ENCODE measurements around the gene DYDC1. TPM values are rescaled to one million over a fixed set of nuclear protein-coding genes. Genes with fewer than 3 reads are reported as not detected.

The DYDC1 gene
- total RNA-seq, 1 donor from 2014 or later, result not detected

DNA sequence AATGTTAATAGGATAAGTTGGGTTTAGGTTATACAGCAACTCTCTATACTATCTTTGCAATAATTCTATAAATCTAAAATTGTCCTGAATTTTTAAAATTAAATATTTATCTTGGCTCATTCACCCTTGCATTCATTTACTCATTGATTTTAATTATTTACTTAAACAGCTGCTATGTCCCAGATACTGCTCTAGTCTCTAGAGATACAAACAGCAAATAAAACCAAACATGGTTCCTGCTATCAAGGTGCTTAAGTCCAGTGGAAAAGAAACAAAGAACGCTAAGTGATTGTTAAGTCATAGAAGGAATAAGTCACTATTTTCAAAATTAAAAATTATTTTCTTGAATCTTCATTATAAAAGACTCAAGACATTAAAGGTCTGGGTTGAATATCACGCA lies 37.2 kb downstream of the DYDC1 start:
- TF ChIP-seq EZH2 (IDR thresholded peaks at IDR 0.05; ENCODE audit: insufficient read depth, low read length) (no peak), CTCF (IDR thresholded peaks at IDR 0.05; ENCODE audit: insufficient read depth, low read depth, low read length) (no peak)
- H3K9ac ChIP-seq (ENCODE audit: low read length), result no peak overlapping the region
- H4K20me1 ChIP-seq (ENCODE audit: insufficient read depth, low read length), result no peaks in the 10 kb centered on the region
- H3K27me3 Mint-ChIP-seq (ENCODE audit: low read depth, unreplicated experiment), result no peaks in the 10 kb centered on the region
- H2AFZ ChIP-seq (ENCODE audit: low read depth, low read length), result no peak overlapping the region
- H3K36me3 ChIP-seq (ENCODE audit: insufficient read depth, low read length), result no peaks in the 10 kb centered on the region
- peaks cover 18% of the 10 kb centered on the region for H3K4me1 Mint-ChIP-seq (ENCODE audit: low read depth, unreplicated experiment)
- H3K27ac ChIP-seq (ENCODE audit: low read depth, low read length), result no peak overlapping the region
- DNase-seq (ENCODE audit: low read depth) (no peak), FAIRE-seq (no peak)
- no peak overlapping the region for H3K4me3 ChIP-seq (ENCODE audit: insufficient read depth, low read depth, low read length)
- no peaks in the 10 kb centered on the region for H3K4me1 ChIP-seq (ENCODE audit: insufficient read depth, low read length)
- no peak overlapping the region for H3K4me2 ChIP-seq (ENCODE audit: low read length)
- H3K36me3 Mint-ChIP-seq (ENCODE audit: low read depth, unreplicated experiment), result no peaks in the 10 kb centered on the region
- peaks cover 2% of the 10 kb centered on the region for H3K9me3 Mint-ChIP-seq (ENCODE audit: unreplicated experiment)
- H3K79me2 ChIP-seq (ENCODE audit: insufficient read depth, low read length), result no peaks in the 10 kb centered on the region
- H3K27me3 ChIP-seq (ENCODE audit: insufficient read depth, low read length), result no peaks in the 10 kb centered on the region
- H3K27ac Mint-ChIP-seq (ENCODE audit: unreplicated experiment), result no peak overlapping the region
- H3K9me3 ChIP-seq (ENCODE audit: insufficient read depth, low read depth, low read length), result no peaks in the 10 kb centered on the region
- H3K4me3 Mint-ChIP-seq (ENCODE audit: unreplicated experiment), result no peak overlapping the region

DNA sequence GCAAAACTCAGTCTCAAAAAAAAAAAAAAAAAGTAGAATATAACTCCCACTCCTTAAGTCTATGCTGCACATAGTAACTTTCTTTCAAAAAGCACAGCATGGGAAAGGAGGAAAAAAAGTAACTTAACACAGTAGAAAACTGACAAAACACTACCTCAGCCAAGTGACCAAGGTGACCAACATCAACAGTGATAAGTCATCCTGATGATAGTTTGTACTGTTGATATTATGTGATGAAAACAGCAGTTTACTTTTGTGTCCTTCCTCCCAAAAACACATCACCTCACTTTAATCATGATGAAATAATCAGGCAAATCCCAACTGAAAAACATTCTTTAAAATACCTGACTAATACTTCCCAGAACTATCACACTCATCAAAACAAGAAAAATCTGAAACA lies 37.8 kb downstream of the DYDC1 start:
- Histone ChIP-seq H3K27me3 (ENCODE audit: insufficient read depth, low read length) (no peaks in the 10 kb centered on the region), H3K4me1 (ENCODE audit: insufficient read depth, low read length) (no peaks in the 10 kb centered on the region), H2AFZ (ENCODE audit: low read depth, low read length) (no peak overlapping the region), H3K27ac (ENCODE audit: low read depth, low read length) (no peak overlapping the region), H3K79me2 (ENCODE audit: insufficient read depth, low read length) (no peaks in the 10 kb centered on the region), H3K4me3 (ENCODE audit: insufficient read depth, low read depth, low read length) (no peak overlapping the region), H3K4me2 (ENCODE audit: low read length) (no peak overlapping the region), H4K20me1 (ENCODE audit: insufficient read depth, low read length) (no peaks in the 10 kb centered on the region), H3K9me3 (ENCODE audit: insufficient read depth, low read depth, low read length) (no peaks in the 10 kb centered on the region), H3K36me3 (ENCODE audit: insufficient read depth, low read length) (no peaks in the 10 kb centered on the region), H3K9ac (ENCODE audit: low read length) (no peak overlapping the region)
- no peak overlapping the region for H3K27ac Mint-ChIP-seq (ENCODE audit: unreplicated experiment)
- TF ChIP-seq EZH2 (IDR thresholded peaks at IDR 0.05; ENCODE audit: insufficient read depth, low read length), result no peak
- no peak for TF ChIP-seq CTCF (IDR thresholded peaks at IDR 0.05; ENCODE audit: insufficient read depth, low read depth, low read length)
- FAIRE-seq, result no peak
- H3K4me1 Mint-ChIP-seq (ENCODE audit: low read depth, unreplicated experiment), result peaks cover 12% of the 10 kb centered on the region
- H3K36me3 Mint-ChIP-seq (ENCODE audit: low read depth, unreplicated experiment), result no peaks in the 10 kb centered on the region
- DNase-seq (ENCODE audit: low read depth), result no peak
- no peaks in the 10 kb centered on the region for H3K27me3 Mint-ChIP-seq (ENCODE audit: low read depth, unreplicated experiment)
- no peak overlapping the region for H3K4me3 Mint-ChIP-seq (ENCODE audit: unreplicated experiment)
- H3K9me3 Mint-ChIP-seq (ENCODE audit: unreplicated experiment), result peaks cover 2% of the 10 kb centered on the region

- no peak for FAIRE-seq
These were observed 41.2 kb downstream of the DYDC1 start for GRCh38 chr10:80315391-80315790.

More at GRCh38 chr10:80315391-80315790, 41.2 kb downstream of the DYDC1 start:
- no peak overlapping the region for H3K27ac ChIP-seq (ENCODE audit: low read depth, low read length)
- Mint-ChIP-seq H3K36me3 (ENCODE audit: low read depth, unreplicated experiment) (no peaks in the 10 kb centered on the region), H3K27me3 (ENCODE audit: low read depth, unreplicated experiment) (no peaks in the 10 kb centered on the region), H3K4me1 (ENCODE audit: low read depth, unreplicated experiment) (no peaks in the 10 kb centered on the region), H3K27ac (ENCODE audit: unreplicated experiment) (no peak overlapping the region), H3K9me3 (ENCODE audit: unreplicated experiment) (peaks cover 10% of the 10 kb centered on the region), H3K4me3 (ENCODE audit: unreplicated experiment) (no peak overlapping the region)
- no peak overlapping the region for H3K4me2 ChIP-seq (ENCODE audit: low read length)
- no peak overlapping the region for H2AFZ ChIP-seq (ENCODE audit: low read depth, low read length)
- H3K9ac ChIP-seq (ENCODE audit: low read length), result no peak overlapping the region
- H3K9me3 ChIP-seq (ENCODE audit: insufficient read depth, low read depth, low read length), result no peaks in the 10 kb centered on the region
- no peak for DNase-seq (ENCODE audit: low read depth)
- no peaks in the 10 kb centered on the region for H3K79me2 ChIP-seq (ENCODE audit: insufficient read depth, low read length)
- no peaks in the 10 kb centered on the region for H3K27me3 ChIP-seq (ENCODE audit: insufficient read depth, low read length)
- no peak for TF ChIP-seq EZH2 (IDR thresholded peaks at IDR 0.05; ENCODE audit: insufficient read depth, low read length)
- TF ChIP-seq CTCF (IDR thresholded peaks at IDR 0.05; ENCODE audit: insufficient read depth, low read depth, low read length), result no peak
- H4K20me1 ChIP-seq (ENCODE audit: insufficient read depth, low read length), result no peaks in the 10 kb centered on the region
- H3K4me3 ChIP-seq (ENCODE audit: insufficient read depth, low read depth, low read length), result no peak overlapping the region
- H3K4me1 ChIP-seq (ENCODE audit: insufficient read depth, low read length), result no peaks in the 10 kb centered on the region
- no peaks in the 10 kb centered on the region for H3K36me3 ChIP-seq (ENCODE audit: insufficient read depth, low read length)
